GM15510 (cell line): ENCODE measurements around the gene GRID1.

Experiments
- POLR2A ChIP-seq: IDR thresholded peaks from 3 replicates; pipeline ENCODE4 v1.6.1; 2011; ENCODE audit warnings: borderline replicate concordance; ENCODE audit not compliant: insufficient read length; ENCODE audit errors: extremely low read depth

GRID1 gene

DNA sequence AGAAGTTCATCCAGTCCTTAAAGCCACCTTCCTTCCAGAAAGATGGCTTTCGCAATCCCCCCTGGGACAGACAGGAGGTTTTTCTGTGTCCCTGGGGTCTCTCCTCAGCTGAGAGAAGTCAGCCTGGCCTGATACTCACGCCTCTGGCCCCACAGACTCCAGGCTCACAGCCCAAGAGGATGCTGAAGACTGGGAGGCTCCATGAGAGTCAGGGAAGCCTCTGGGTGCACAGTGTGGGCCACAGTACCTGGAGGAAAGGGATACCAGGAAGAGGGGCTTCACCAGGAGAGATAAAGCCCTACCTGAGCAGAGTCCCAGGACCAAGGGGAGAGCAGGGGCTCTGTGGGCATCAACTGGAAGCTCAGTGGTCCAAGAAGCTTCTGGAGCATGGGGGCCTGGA is 324.4 kb downstream of the GRID1 start:
- no peak for TF ChIP-seq POLR2A

DNA sequence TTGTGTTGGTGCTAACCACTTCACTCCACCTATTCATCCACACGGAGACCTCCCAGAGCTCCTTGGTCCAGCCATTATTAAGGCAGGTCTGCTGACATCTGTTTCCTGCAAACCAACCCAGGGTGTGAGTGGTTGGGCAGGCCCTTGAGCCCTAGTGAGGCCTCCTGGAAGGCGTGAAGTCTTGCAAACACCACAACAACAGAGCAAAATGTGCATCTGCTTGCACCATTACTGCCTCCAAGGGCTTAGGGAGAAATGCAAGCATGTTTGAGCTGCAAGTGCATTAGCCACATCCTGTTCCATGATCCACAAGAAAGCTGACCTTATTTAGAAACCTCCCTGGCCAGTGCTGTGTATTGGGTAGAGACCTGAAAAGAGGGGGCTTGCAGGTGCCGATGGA is 325.5 kb downstream of the GRID1 start:
- TF ChIP-seq POLR2A = no peak

DNA sequence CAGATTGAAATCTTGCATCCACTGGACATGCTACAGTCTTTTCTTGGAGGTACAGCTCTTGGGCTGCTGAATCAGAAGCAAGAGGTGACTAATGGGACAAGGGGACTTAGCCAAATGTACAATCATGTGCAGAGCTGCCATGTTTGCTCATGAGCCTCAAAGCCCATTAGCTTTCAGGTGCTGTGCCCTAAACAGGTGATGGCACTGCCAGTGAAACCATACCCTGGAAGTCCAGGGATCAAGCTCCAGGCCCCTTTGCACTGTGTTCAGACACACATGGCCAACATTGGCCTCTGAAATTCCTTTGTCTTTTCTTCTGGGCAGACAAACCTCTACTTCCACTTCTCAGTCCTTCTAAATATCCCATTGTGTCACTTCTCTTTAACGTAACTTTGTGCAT is 328.2 kb downstream of the GRID1 start:
- no peak for TF ChIP-seq POLR2A

DNA sequence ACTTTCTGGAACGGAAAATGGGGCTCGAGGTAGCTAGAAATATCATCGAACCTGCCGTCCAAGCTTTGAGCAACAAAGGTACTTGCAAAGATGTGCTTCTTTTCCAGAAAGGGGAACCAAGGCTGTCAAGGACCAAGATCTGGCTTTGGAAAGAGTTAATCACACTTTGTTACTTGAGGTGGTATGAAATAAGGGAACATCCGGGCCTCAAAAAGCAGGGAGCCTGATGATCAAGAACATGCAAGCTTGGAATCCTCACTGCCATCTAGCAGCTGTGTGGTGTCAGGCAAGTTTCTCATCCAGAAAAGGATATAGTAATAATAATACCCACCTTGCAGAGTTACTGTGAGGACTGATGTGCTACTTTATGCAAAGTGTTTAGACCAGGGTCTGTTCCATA is 329.5 kb downstream of the GRID1 start:
- TF ChIP-seq POLR2A = no peak

DNA sequence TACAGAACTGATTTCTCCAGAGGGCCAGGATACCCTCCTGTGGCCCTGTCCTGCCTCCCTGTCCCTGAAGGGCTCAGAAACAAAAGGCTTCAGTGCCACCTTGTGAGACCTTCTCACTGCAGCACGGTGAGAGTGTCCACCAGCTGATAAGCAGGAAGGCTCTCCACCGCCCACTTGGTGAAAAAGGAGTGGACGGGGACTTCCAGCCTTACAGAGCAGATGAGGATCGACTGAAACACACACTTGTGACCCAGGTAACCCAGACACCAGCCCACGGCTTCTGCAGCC is 330.1 kb downstream of the GRID1 start:
- no peak for TF ChIP-seq POLR2A

DNA sequence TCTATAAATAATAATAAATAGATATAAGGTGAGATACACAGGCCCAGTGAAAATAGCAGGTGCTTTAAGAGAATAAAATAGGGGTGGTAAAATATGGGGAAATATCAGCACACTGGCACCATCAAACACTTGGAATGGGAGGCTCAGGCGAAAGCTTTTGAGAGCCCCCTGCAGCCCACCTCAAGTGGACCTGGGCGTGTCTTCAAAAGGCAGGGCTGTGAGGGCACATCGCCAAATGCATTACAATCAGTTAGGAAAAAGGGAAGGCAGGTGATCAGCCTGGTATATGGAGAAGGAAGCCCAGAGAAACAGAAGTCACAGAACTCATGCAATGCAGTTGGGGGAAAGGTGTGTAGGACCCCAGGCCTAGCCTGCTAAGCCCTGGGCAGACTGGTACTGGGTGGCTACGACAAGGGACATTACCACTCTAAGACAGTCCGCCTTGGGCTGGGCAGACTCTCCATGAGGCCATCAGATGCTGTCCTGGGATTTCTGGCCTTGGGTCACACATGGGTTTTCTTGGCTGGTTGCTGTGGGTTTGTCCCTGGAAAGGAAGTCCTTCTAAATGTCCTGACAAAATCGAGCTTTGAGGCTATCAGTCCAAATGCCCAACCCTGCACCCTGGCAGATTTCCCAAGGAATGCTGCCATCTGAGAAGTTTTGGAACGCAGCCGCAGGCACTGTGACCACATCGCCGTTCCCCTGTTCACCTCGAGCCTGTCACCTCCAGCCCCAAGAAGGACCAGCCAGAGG is 330.6 kb downstream of the GRID1 start:
- TF ChIP-seq POLR2A = no peak

DNA sequence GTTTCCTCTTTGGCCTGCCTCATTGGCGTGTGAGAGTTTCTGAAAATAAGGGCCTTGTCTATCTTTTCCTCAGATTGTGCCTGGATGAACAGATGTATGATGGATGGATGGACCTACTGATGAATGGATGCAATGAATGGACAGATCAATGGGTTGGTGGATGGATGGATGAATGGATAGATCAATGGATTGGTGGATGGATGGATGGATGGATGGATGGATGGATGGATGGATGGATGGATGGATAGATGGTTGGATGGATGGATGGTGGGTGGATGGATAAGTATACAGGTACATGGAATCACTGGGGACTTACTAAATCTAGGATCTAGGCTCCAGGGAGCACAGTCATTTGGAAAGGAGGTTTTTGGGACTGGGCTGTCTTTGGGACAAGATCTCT is 331.9 kb downstream of the GRID1 start:
- no peak for TF ChIP-seq POLR2A

DNA sequence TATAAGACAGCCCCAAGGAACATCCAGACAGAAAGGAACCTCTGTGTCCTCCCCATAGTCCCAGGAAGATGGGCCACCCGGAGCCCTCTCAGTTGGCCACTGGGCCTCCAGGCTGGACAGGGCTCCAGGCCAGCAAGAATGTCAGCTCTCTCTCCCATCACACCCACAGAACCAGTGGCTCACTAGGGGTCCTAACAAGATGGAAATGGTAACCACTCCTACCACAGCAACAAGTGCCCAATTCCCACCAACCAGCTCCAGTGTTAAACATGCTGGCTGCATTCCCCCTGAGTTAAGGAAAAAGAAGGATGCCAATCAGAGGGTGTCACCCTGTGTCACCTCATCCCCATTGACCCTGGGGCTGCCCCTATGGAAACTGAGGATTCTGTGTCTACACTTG is 333.0 kb downstream of the GRID1 start:
- TF ChIP-seq POLR2A = no peak

DNA sequence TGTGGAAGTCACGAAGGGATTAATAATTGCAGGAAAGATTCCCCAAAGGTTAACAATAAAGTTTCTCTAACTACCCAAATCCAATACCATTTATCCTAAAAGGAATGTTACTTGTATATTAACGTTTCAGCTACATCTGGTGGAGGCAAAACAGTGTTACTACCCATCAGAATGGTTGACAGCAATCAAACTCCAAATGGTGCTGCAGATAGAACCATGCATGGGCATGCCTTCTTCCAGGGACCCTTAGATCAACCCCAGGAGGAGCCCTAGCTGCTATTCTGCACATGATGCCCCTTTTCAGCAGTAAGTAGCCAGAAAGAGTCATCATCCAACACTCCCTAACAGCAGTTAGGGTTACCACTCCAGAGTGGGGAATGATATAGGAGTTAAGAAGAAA is 336.3 kb downstream of the GRID1 start:
- no peak for TF ChIP-seq POLR2A

DNA sequence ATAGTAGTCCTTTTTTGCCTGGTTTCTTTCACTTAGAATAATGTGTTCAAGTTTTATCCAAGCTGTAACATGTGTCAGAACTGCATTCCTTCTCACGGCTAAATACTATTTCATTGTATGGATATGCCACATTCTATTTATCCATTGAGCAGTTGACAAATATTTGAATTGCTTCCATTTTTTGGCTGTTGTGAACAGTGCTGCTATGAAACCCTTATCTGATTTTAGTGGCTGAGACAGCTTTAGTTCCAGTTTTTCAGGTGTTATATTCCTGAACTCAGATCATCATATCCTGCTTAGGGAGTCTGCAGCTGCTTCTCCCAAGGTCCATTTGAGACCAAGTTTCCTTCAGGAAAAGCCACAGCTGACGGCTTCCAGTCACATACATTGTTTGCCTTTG is 339.2 kb downstream of the GRID1 start:
- no peak for TF ChIP-seq POLR2A

DNA sequence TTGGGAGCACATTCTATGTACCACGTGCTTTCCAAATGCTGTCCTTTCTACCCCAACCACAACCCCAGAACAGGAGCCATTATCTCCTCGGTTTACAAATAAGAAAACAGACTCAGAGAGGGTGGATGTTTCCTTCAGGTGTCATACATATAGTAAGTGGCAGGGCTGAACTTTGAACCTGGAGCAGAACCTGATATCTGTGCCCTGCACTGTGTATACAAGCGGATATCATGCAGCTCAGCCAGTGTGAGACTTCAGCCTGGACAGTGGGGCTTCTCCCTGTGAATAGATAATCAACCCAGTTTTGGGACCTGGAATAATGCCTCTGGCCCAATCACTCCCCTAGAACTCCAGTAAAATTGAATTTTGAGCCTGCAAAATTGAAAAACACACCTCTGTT is 341.1 kb downstream of the GRID1 start:
- TF ChIP-seq POLR2A = no peak

DNA sequence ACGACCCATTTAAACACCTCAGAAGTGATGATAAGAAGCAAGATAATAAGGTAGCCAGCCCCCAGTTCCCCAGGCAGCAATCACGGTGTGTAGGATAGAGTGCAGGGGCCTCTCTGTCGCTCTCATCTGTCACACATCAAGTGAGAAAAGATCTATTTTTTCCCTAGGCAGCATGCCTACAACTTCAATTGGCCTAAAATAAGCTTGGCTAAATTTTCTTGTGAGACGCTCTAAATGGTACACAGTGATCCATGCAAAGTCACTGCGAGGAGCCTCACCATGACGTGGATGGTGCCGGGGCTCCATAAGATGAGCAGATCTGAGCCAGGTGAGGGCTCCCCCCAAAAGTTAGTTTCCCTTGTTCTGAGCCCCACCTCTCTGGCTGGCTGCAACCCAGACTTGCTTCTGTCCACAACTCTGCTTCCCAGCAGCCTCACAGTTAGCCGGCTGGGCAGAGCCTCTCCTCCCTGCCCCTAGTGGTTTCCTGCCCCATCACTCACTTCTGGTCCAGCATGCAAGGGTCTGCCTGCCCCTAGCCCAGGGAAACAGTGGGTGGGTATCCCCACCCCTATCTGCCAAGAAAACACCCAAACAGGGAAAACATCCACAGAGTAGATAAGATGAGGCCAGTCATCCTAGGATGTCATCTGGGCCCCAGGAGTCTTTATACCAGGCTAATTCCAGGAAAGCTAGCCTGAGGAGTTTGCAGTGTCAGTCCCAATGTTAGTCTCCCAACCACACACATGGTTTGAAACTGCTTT is 342.1 kb downstream of the GRID1 start:
- TF ChIP-seq POLR2A = no peak

DNA sequence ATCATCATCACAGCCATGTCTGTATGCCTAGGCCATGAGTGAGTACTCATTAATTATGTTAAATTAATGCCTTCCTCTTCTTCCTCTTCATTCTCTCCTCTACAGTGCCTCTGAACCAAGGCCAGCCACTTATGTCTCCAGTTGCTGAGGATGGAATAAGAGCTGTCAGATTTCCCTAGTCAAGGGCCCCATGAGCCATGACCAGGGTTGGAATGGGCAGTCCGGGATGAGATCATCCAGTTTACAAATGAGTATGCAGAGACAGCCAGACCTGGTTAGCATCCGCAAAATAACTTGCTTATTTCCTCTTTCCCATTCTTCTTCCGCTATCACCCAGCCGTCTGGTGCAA is 342.7 kb downstream of the GRID1 start:
- no peak for TF ChIP-seq POLR2A

DNA sequence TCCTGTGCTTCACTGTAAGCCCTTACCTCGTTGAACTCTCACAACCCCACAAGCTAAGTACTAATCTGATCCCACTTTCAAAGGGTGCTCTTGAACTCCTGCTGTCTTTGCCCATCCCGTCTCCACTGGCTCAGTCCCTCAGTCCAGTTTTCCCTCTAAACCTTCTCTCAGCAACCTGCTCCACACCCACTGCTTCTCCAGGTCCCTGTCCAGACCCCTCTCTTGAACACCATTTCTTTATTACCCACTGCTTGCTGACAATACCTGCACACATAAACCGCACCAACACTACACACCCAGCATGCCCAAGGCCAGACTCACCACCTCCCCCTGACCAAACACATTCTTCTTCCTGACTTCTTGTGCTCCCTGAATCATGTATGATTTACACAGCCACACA is 343.3 kb downstream of the GRID1 start:
- TF ChIP-seq POLR2A = no peak

DNA sequence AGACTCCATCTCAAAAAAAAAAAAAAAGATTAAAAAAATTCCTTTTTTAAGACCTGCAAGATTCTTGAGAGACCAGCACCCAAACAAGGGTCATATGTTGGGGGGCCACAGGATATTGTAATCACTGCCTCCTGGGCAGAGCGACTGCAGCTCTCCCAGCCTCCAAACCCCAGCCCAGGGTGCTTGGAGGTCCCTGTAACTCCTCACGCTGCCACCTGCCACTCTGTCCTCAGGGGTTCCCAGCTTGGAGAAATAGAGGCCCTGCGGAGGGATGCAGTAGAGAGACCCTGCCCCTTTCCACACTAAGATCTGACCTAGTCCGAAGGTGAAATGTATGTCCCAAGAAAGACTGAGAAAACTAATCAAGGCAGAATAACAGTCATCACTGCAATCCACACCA is 343.7 kb downstream of the GRID1 start:
- no peak for TF ChIP-seq POLR2A

DNA sequence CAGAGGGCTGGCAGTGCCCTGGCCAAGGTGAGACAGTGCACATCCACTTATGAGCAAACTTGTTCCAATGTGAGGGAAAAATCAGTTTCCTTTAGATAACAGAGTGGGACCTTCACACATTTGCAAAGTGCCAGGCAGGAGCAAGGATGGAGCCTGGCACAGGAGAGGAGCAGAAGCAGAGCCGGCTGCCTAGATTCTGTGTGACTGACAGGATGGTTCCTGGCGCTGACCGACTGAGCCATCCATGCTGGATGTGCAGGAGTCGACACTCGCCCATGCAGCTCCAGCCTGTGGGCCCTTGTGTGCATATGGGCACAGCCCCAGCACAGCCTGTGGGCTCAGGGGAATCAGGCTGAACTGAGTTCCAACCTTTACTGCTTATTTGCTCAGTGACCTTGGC is 346.5 kb downstream of the GRID1 start:
- no peak for TF ChIP-seq POLR2A

DNA sequence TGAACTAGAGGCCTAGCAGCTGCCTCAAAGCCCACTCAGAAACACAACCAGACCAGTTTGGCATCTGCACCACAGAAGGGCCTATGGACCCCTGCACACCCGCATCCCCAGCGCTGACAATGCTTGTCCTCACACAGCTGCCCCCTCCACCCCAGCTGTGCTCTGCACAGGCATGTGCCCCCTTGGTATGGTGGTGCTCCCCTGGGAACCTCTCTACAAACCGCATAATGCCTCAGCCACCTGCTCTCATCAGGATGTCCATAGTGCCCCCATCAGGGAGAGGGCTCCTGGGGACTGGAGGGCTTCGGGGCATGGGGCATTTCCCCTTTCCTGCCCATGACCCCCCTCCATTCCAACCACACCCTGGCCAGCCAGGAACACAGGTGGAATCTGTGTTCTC is 347.5 kb downstream of the GRID1 start:
- TF ChIP-seq POLR2A = no peak

DNA sequence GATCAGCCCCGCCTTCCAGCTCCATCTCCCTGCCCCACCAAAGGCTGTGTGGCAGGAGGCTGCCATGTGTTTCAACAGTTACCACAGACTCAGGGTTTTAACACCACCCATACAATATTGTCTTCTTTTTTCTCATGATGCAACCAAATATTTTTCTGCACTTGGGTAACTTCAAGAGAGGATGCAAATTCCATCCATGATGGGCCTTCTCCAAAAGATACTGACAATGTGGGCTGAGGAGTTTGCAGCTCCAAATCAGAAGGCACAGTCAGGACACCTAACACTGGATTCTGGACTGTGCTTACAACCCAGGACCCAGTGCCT is 347.9 kb downstream of the GRID1 start:
- no peak for TF ChIP-seq POLR2A
